SIG-M5 treated with dmso at 0.1 percent for 504 hours (cell line): ENCODE data around the gene PHEX.

Source experiments
- DNase-seq: peaks from one replicate; lab custom pipeline; 2025; ENCODE audit not compliant: unreplicated experiment; lab: John Stamatoyannopoulos, UW

The PHEX gene

DNA sequence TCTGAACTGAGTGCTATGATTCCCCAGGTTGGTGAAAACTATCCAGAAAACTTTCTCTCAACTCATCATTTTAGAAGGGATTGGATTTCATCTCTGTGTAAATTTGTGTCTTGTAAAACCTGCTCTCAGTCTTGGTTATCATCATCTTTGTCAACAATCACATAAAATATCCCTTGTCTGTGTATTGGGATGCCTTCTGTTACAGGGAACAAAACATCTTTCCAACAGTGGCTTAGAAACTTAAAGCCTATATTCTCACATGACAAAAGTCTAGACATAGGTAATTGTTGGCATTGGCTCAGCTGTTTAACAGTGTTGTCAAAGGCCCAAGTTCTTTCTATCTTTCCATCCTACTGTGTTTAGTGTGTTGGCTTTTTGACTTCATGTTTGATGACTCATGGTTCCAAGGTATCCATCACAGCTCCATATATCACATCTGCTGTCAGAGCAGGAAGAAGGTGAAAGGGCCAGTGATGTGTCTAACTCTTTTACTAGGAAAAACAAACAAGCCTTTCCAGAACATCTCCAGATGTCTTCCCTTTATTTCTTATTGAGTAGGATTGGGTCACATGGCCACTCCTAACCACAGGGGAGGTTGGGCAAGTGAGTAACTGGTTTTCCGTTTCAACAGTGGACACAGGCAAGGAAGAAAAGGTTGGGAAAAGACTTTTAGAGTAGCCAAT, 65.0 kb downstream of the PHEX start:
- no peak for DNase-seq

DNA sequence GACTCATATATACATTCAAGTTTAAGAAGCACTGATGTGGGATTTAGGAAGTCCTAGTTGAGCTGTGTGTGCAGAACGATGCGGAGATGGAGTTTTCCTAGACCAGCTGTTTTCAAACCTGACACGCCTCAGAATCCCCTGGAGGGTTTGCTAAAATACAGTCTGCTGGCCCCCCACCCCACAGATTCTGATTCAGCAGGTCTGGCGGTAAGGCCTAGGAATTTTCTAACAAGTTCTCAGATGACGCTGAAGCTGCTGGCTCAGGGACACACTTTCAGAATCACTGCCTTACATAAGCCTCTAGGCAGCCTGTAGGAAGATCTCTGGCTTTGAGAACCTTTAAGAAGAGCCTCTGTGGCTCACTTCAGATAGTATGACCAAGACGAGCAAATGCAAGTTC, 73.1 kb downstream of the PHEX start:
- no peak for DNase-seq

DNA sequence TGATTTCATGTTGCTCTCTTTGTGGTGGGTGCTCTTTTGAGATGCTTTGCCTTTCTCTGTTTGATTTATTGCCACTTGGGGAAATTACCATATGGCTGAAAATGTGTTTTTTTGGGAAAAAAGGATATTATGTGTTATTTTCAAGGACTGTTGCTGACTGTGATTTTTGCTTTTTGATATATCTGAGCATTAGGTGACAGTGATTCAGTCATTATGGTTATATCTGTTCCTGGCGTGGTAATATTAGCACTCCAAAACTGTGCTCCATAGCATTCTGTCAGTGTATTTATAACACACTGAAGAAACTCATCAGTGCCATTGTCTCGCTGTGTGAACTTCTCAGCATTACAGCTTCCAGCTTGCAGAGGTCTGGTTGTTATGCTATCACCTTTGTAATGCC, 73.8 kb downstream of the PHEX start:
- no peak for DNase-seq

DNA sequence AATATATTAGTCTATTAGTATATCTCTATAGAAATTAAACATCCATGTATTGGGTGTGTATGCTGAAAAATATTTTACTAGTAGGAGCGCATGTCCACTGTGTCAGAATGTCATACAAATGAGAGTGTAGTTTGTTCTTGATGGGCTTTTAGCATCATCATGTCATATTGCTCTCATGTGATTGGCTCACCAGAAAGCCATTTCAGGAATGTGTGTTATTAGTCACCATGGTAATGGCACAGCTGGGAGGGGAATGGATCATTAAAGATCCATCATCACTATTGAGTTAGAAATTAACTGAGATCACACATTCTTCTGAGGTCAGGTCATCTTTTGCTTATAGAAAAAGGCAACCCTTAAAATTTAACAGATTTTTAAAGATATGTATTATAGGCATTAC, 77.3 kb downstream of the PHEX start:
- no peak for DNase-seq

DNA sequence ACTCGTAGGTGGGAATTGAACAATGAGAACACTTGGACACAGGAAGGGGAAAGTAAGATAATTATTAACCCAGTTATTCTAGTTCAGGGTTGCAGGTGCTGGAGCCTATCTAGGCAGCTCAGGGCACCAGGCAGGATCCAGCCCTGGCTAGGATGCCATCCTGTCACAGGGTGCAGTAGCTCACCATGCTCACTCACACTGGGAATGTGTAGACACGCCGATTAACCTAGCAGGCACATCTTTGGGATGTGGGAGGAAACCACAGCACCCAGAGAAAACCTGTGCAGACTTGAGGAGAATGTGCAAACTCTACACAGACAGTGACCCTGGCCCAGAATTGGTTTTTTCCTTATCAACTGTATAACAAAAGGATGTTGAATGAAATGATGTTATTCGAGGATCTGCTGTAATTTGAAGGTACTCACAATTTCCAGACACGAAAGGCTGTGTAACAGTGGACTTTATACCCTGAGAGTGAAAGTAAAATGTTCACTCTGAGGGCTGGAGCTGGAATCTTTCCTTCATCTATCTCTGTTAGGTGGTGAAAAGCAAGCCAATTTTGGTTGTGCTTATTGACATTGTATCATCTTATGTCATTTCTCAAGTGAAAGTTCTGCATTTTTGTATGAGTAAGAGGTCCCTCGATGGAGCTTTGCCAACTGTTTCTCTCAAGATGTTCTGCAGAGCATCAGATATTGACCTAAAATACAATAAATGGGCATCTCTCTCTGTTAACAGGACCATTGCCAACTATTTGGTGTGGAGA, 78.8 kb downstream of the PHEX start:
- no peak for DNase-seq

DNA sequence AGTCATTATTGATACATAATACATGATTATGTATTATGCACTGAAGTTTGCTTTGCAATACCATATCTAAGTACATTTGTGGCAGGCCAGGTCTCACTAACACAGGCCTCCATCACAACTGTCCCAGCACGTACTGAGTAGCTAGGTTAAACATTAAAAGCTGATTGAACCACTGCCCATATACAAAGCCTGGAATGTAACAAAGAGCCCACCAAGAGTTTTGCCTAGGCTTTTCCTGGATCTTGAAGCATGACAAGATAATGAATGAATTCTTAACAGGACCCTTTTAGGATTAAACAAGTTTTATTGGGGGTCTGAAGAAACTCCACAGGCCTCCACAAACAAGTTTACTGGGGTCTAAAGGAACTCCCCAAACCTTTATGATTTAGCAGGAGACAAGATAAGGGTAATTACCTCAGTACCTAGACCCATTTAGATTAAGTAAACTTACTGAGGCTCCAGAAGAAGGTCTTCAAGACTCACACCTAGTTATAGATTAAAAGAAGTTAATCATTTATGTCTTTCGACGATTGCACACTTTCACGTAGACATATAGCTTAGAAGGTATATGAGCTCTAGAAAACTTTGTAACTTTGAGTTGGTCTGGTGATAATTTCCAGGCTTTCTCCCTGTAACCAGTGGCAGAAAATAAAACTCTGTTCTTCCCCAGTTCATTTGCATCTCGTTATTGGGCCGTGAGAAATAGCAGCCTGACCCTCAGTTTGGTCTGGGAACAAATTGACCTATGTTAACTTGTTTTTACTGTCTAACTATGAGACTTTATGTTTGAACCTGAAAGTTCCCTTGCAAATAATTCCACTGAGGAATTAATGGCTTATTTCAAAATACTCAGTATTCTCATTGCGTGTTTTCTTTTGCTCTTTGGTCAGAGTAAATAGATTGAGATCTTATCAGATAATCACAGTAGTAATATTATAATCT, 84.8 kb downstream of the PHEX start:
- DNase-seq: no peak

DNA sequence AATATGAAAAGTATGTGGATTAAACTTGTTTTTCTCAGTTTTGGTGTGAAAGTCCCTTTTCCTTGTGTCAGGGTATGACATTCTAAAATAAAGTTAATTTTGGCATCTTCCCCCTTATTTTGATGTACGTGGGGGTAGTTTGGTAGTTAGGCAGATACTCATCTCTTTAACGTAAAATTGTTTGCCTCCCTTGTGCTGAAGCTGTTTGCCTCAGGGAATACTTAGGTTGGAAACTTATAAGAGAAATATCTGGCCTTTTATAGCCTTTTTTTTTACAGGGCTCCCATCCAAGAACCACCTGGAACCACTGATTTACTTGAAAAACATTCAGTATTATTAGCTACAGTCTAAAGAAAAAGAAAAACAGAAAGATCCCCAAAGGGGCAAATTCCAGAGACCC, 85.5 kb downstream of the PHEX start:
- DNase-seq: no peak

DNA sequence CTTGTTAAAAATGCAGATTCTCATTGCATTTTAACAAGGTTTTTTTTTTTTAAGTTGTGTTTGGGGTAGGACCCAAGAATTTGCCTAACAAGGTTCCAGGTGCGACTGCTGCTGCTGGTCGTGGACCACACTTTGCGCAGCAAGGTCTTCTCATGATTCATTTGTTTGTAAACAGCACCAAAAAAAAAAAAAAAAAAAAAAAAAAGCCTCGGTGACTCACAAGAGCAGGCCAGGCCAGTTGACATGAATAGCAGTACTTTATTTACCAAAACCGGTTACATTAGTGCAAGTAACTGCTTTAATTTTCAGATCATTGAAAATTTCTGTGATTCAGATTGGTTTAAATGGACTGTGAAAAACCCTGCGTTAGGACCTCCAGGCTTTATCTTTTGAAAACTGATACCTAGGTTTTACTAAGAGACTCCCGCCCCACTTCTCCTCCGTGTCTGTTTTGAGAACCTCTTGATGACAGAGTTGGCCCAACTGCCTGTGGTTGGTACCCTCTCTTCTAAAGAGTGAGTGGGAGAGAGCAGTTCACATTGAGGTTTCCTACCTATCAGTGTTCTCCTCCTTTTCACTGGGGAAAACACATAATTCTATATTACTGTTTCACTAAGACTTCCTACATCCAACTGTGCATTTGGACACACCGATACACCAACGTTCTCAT, 86.2 kb downstream of the PHEX start:
- no peak for DNase-seq

DNA sequence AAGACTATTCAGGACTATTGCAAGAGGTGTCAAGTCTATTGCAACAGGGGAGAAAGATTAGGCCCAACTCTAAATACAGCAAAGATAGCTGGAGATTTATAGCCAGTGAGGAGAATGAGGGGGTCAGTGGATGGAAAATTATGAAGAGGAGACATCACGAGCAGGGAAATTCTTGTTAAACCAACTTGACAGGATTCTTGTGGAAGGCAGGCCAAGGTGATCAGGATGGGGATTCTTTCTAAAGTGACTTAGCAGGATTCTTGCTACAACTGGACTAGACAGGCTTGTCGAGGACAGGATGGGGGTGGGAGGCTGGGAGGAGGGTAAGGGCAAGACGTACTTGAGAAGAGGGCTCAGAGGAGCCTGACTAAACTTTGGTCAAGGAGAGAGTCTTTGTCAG, 89.0 kb downstream of the PHEX start:
- DNase-seq: no peak

DNA sequence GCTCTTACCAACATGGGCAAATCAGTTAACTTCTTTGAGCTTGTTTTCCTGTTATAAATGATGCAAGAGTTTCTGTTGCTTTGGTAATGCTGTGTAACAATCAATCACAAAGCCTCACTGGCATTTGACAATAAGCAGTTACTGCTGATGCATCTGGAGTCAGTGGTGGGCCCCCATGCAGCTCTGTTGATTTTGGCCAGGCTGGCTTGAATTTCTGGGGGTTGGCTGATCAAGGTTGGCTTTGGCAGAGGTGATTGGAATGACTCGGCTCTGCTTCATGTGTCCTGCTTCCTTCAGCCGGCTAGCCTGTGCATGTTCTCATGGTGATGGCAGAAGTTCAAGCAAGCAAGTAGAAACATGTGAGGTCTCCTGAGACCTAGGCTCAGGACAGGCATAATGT, 90.4 kb downstream of the PHEX start:
- DNase-seq: no peak

DNA sequence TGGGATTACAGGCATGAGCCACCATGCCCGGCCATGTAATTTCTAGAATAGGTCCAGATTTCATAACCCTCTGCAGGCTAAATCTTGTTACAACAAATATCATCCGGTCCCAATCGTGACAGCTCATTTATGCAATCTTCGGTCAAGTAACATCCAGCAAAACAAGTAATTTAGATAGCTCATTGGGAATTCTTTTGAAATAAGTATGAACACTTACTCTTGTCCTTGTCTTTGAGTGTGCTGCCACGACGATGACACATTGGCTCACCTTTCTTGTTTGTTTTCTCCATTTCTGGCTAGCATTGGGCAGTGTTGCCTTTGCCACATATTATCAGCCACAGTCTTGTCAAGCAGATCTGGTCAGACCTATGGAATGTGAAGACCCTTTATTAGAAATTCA, 92.0 kb downstream of the PHEX start:
- DNase-seq: no peak

DNA sequence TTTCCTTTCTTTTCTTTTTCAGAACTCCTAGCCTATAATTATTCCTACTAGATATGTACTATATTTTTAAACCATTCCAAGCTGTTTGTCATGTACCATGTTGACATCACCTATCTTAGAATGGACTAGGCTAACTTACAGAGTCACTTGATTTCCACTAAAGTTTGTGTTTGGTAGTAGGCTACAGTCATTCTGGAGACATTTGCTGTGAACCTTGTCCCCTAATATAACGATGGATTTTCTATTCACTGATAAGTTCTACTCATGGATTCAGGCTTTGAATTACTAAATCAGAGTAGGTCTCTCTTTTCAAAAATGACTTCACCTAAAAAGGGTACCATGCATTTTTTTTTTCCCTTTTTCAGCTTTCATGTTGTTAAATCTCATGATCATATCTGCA, 93.4 kb downstream of the PHEX start:
- no peak for DNase-seq

DNA sequence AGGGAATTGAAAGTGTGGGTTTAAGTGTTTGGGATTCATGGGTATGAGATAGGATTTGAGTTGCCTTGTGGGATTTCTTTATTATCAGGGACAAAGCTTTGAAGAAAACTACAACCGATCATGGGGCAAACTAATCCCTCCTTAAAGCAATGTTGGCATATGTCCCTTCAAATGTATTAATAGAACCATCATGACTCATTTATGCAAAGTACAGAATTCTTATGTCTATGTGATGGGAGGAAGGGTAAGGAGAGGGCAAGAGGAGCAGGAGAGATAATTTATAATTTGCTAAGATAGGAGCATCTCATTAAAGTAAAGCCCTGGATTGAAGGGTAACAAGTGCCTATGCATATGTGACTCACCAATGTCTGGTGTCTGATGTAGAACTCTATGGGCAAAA, 94.2 kb downstream of the PHEX start:
- DNase-seq: no peak

DNA sequence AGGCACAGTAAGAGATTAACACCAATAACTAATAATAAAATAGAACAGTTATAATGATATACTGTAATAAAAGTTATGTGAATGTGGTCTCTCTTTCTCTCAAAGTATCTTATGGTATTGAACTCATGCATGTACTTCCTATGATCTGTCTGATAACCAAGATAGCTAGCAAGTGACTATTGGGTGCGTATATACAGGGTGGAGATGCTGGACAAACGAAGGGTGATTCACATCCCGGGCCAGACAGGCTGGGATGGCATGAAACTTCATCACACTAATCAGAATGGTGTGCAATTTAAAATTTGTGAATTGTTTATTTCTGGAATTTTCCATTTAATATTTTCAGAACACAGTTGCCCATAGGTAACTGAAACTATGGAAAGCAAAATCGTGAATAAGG, 96.8 kb downstream of the PHEX start:
- no peak for DNase-seq

DNA sequence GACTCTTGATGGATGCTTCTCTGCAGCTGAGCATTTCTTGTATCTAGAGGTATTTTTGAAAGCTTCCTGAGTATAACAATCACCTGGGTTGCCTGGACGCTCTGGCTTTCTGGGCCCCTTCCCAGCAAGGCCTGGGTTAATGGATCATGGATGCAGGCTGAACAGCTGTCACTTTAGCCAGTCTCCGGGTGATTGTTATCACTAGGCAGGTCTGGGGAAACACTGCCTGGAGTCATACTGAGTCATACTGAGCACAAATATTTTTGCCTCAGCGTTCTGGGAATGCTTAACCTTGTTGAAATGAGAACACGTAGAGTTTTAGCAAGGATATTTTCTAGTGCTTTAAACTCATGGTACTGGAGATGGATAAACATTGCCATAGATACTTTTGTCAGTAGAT, 102.6 kb downstream of the PHEX start:
- DNase-seq: no peak

DNA sequence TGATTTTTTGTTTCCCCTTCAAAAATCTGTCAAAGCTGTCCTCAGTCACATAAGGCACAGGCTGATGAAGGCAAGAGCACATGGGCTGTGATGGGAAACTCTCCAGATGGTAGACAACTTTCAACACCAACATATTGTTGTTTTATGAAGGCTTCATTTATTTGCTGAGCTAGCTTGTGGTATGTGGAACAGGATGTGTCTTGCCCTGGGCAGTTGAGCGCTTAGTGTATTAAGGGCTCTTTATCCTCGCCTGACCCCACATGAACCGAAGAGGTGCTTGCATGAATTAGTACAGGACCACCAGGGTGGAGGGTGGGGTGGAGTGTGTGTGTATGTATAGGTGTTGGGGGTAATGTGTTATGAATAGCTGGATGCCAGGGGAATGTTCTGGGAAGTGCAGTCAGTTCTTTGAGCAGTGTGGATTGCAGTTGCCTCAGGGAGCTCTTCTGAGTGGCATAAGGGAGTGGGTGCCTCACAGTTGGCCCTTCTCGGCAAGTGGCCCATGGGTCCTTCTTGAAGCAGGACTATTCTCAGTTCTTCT, 103.1 kb downstream of the PHEX start:
- peak; percentile 12 for DNase-seq

DNA sequence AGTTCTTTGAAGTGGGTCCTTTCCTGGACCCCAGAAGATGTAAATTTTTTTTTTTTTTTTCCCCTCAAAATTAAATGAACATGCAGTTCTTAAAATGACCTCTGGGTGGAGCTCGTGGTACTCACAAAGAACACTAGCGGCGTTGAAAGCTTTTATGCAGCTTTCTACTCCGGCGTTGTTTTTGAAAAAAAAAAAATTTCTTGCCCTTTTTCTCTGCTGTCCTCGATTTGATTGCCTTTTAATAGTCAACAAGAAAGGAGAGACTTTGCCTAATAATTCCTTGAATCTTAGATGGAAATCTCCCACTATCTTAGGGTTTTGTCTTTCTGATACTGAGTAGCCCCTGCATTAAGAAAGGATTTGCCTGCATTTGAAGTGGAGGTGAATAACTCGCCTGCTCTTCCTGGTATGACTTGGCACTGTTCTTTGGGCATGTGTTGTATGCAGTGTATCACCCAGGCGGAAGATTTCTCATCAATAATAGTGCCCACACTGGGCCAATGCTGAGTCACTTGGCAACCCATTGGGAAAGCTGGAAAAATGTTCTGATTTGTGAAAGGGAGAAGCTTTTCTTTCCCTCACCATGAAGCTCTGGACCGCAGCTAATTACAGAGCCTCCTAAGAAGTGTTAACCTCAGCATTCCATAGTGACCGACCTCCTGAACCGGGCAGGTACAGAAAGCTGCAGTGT, 104.0 kb downstream of the PHEX start:
- no peak for DNase-seq

DNA sequence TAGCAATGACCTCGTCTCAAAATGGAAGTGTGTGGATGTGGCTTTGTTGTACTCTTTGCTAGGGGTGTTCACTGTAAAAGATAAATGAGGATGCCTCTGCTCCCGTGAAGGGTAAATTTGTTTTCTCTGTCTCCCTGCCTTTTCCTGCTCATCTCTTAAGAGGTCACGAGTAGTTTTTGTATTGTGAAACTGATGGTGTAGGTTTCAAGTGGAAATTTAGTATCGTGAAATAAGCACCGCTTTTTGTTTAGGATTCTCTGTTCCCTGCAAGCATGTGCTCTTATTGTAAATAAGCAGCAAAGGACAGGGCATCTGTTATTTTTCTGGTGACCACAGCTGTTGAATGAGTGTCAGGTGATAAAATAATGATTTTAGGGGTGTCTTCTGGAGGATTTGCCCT, 104.6 kb downstream of the PHEX start:
- DNase-seq: no peak

DNA sequence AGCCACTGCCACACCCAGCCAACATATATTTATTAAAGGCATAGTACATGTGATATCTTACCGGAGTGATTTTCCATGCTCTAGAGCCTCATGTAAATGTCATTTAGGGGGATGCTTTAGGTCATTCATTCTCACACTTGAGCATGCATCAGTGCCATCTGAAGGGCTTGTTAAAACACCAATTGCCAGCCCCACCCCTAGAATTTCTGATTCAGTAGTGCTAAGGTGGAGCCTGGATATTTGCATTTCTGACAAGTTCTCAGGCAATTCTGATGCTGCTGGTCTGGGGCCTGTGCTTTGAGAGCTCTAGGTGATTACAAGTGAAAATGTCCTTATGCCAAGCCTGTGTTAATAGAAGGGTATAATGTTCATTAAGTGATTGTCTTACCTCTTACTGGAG, 107.7 kb downstream of the PHEX start:
- DNase-seq: no peak

DNA sequence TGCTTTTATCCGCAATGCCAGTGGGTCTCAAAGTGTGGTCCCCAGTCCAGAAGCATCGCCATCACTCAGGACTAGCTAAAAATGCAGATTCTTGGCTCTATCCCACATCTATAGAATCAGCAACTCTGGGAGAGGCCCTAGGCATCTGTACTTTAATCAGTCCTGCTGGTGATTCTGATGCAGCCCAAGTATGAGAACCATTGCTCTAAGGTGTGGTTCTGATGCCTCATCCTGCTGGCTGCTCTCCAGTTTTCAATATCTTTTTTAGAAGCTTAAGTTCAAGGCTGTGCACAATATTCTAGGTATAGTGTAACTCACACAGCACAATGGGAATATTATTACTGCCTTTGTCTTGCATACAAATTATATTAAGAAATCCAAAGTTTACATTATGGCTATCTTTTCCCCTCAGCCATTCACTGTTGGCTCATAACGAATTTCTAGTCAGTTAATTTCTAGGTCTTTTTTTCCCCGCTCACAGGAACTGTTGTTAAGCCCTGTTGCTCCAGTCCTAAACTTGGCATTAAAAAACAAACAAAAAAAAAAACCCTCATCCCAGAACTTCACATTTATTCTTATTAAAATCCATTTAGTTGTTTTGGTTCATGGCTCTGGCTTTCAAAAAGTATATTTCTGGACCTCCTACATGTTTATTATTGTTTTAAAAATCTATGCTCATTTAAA, 109.1 kb downstream of the PHEX start:
- no peak for DNase-seq
